Tibial artery (tissue), 4 donors: Measurements from ENCODE around the gene MED13.

ENCODE experiments used
- DNase-seq, 2 donors: peaks; one replicate each; pipeline ENCODE4 v3.0.0-alpha.2; 2019
- H3K27ac ChIP-seq, 2 donors: fragments of 200-600 bp; sonication (generic) in 1 of 2; 1 replicate in 1 of 2; 2 replicates in 1 of 2; pipeline ENCODE4 v1.5.1; 2018 to 2019; ENCODE audit warnings: mild to moderate bottlenecking in 1 of 2
- H3K27me3 ChIP-seq, 2 donors: fragments of 200-600 bp; sonication (generic) in 1 of 2; one replicate each; pipeline versions ENCODE4 v1.5.1 to v1.6.0; 2016 to 2019
- H3K36me3 ChIP-seq, 3 donors: fragments of 200-600 bp; sonication (generic) in 2 of 3; one replicate each; pipeline ENCODE4 v1.5.1; 2016 to 2019; ENCODE audit warnings: mild to moderate bottlenecking in 2 of 3
- H3K4me1 ChIP-seq, 4 donors: fragments of 200-600 bp; sonication (generic) in 2 of 4; 1 replicate in 3 of 4; 2 replicates in 1 of 4; pipeline ENCODE4 v1.5.1; 2016 to 2019
- H3K4me3 ChIP-seq, 2 donors: fragments of 200-600 bp; sonication (generic) in 1 of 2; 1 replicate in 1 of 2; 2 replicates in 1 of 2; pipeline ENCODE4 v1.5.1; 2018 to 2019; ENCODE audit warnings: mild to moderate bottlenecking in 2 of 2
- H3K9me3 ChIP-seq, 3 donors: fragments of 200-600 bp; sonication (generic) in 1 of 3; one replicate each; pipeline ENCODE4 v1.5.1; 2016 to 2019
- intact Hi-C: fragments of 100-400 bp; cut with DNase I; formaldehyde crosslinking; loops from one replicate; pipeline ENCODE4 v1.15.0; 2023; ENCODE audit warnings: low total_unique reads
- TF ChIP-seq, protein P1 (sequence below), 2 experiments: fragments of 200-600 bp in 1 of 2; fragments of 450-650 bp in 1 of 2; IDR thresholded peaks; one replicate each; pipeline ENCODE4 v1.5.1; 2017 to 2019; ENCODE audit warnings: antibody characterized with exemption in 2 of 2, mild to moderate bottlenecking in 1 of 2, moderate library complexity in 1 of 2

The MED13 gene

DNA sequence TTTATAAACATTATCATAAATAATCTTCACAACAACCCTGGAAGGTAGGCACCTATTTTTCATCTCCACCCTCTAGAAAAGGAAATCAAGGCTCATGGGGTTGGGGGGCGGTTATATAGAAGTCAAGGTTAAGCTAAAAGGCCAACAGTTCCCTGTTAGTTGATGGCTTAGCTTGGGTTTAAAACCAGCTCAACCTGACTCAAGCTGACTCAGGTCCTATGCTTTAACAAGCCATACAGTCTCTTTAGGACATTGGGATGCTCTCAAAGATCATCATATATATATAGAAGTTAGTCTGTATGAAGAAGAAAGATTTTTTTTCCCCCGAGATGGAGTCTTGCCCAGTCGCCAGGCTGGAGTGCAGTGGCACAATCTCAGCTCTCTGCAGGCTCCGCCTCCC lies 44.8 kb upstream of the MED13 start:
- no peaks in the 10 kb centered on the region for H3K9me3 ChIP-seq
- H3K36me3 ChIP-seq, result no peaks in the 10 kb centered on the region
- no peaks in the 10 kb centered on the region for H3K4me1 ChIP-seq
- no peaks in the 10 kb centered on the region for H3K27me3 ChIP-seq
- no peak for DNase-seq
- intact Hi-C loops, result no loop called here
- TF ChIP-seq, protein P1, sequence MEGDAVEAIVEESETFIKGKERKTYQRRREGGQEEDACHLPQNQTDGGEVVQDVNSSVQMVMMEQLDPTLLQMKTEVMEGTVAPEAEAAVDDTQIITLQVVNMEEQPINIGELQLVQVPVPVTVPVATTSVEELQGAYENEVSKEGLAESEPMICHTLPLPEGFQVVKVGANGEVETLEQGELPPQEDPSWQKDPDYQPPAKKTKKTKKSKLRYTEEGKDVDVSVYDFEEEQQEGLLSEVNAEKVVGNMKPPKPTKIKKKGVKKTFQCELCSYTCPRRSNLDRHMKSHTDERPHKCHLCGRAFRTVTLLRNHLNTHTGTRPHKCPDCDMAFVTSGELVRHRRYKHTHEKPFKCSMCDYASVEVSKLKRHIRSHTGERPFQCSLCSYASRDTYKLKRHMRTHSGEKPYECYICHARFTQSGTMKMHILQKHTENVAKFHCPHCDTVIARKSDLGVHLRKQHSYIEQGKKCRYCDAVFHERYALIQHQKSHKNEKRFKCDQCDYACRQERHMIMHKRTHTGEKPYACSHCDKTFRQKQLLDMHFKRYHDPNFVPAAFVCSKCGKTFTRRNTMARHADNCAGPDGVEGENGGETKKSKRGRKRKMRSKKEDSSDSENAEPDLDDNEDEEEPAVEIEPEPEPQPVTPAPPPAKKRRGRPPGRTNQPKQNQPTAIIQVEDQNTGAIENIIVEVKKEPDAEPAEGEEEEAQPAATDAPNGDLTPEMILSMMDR (IDR thresholded peaks at IDR 0.05), result no peak
- no peak overlapping the region for H3K4me3 ChIP-seq
- no peak overlapping the region for H3K27ac ChIP-seq

GRCh38 chr17:62109378-62109902 lies 44.4 kb upstream of the MED13 start:
- TF ChIP-seq, protein P1 (IDR thresholded peaks at IDR 0.05), result no peak
- no peak for DNase-seq
- intact Hi-C loops, result no loop called here
- Histone ChIP-seq H3K27me3 (no peaks in the 10 kb centered on the region), H3K27ac (no peak overlapping the region), H3K36me3 (no peaks in the 10 kb centered on the region), H3K4me3 (no peak overlapping the region), H3K4me1 (no peaks in the 10 kb centered on the region), H3K9me3 (no peaks in the 10 kb centered on the region)

DNA sequence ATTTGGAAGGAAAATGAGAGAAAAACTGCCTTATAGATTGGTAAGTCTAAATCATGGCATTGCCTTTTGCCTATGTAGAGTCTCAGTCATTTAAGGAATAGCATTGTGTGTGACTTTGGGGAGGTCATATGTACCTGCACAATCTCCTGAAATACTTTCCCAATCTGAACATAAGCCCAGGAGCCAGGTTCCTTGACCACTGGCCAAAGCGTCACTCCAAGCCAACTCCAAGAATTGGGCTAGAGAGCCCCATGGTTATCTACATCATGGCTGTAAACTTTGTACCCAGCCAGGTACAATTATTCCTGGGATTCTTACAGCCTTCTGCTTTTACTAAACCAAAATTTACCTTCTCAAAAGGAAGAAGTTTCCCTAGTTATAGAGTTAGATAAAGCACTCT lies 40.8 kb upstream of the MED13 start:
- Histone ChIP-seq H3K9me3 (no peaks in the 10 kb centered on the region), H3K27ac (no peak overlapping the region), H3K4me3 (no peak overlapping the region), H3K36me3 (no peaks in the 10 kb centered on the region), H3K4me1 (no peaks in the 10 kb centered on the region), H3K27me3 (no peaks in the 10 kb centered on the region)
- intact Hi-C loops, result no loop called here
- TF ChIP-seq, protein P1 (IDR thresholded peaks at IDR 0.05), result no peak
- DNase-seq, result no peak

DNA sequence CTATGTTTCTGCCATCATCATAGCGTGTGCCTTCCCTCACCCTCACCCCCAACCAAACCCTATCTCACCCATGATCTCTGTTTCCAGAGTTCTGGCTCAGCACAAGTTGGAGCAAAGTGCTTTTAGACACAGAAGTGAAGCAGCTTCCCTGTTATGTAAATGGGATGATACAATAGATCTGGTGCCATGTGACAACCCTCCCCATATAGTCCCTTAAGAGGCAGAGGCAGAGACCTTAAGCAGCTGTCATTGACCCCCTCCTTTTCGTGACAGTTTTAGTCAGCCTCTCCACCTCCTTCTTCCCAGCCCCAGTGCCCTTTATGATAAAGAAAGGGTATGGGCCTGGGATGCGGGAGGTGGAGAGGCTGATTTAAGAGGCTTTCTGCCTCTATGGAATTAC lies 40.3 kb upstream of the MED13 start:
- Histone ChIP-seq H3K9me3 (no peaks in the 10 kb centered on the region), H3K4me3 (no peak overlapping the region), H3K27me3 (no peaks in the 10 kb centered on the region), H3K27ac (no peak overlapping the region), H3K4me1 (no peaks in the 10 kb centered on the region), H3K36me3 (no peaks in the 10 kb centered on the region)
- TF ChIP-seq, protein P1 (IDR thresholded peaks at IDR 0.05), result no peak
- intact Hi-C loops, result no loop called here
- DNase-seq, result no peak

- no peak overlapping the region for H3K4me3 ChIP-seq
- DNase-seq, result no peak
- TF ChIP-seq, protein P1 (IDR thresholded peaks at IDR 0.05), result no peak
- no peaks in the 10 kb centered on the region for H3K9me3 ChIP-seq
- no peaks in the 10 kb centered on the region for H3K4me1 ChIP-seq
- no peak overlapping the region for H3K27ac ChIP-seq
- intact Hi-C loops, result no loop called here
- H3K36me3 ChIP-seq, result no peaks in the 10 kb centered on the region
- no peaks in the 10 kb centered on the region for H3K27me3 ChIP-seq
These were observed 36.4 kb upstream of the MED13 start for GRCh38 chr17:62101515-62101914.

GRCh38 chr17:62101090-62101489 lies 36.0 kb upstream of the MED13 start:
- no peak for DNase-seq
- Histone ChIP-seq H3K27ac (no peak overlapping the region), H3K4me1 (no peaks in the 10 kb centered on the region), H3K27me3 (no peaks in the 10 kb centered on the region), H3K36me3 (no peaks in the 10 kb centered on the region), H3K4me3 (no peak overlapping the region), H3K9me3 (no peaks in the 10 kb centered on the region)
- TF ChIP-seq, protein P1 (IDR thresholded peaks at IDR 0.05), result no peak
- intact Hi-C loops, result no loop called here
